ENCODE results near the gene FNDC11. TPM values are rescaled to one million over a fixed set of nuclear protein-coding genes. Genes with fewer than 3 reads are reported as not detected.

The FNDC11 gene
- total RNA-seq, 1 donor from 2014 or later = 1.3 TPM

- no peak for DNase-seq (ENCODE audit: low spot score)
- Mint-ChIP-seq H3K27me3 (ENCODE audit: unreplicated experiment) (peaks cover 2% of the 10 kb centered on the region), H3K36me3 (ENCODE audit: low read depth, unreplicated experiment) (no peaks in the 10 kb centered on the region), H3K4me1 (ENCODE audit: unreplicated experiment) (no peaks in the 10 kb centered on the region), H3K4me3 (ENCODE audit: unreplicated experiment) (no peak overlapping the region), H3K9me3 (ENCODE audit: unreplicated experiment) (no peaks in the 10 kb centered on the region), H3K27ac (ENCODE audit: unreplicated experiment) (no peak overlapping the region)
- no peak for TF ChIP-seq CTCF (IDR thresholded peaks at IDR 0.05; ENCODE audit: unreplicated experiment)
These were observed 4.9 kb upstream of the FNDC11 start for GRCh38 chr20:63549019-63549418.

- H3K36me3 Mint-ChIP-seq (ENCODE audit: low read depth, unreplicated experiment) = no peaks in the 10 kb centered on the region
- H3K27ac Mint-ChIP-seq (ENCODE audit: unreplicated experiment) = no peak overlapping the region
- no peaks in the 10 kb centered on the region for H3K4me1 Mint-ChIP-seq (ENCODE audit: unreplicated experiment)
- peaks cover 2% of the 10 kb centered on the region for H3K27me3 Mint-ChIP-seq (ENCODE audit: unreplicated experiment)
- no peak overlapping the region for H3K4me3 Mint-ChIP-seq (ENCODE audit: unreplicated experiment)
- TF ChIP-seq CTCF (IDR thresholded peaks at IDR 0.05; ENCODE audit: unreplicated experiment) = no peak
- H3K9me3 Mint-ChIP-seq (ENCODE audit: unreplicated experiment) = no peaks in the 10 kb centered on the region
- DNase-seq (ENCODE audit: low spot score) = no peak
These were observed 4.2 kb upstream of the FNDC11 start for GRCh38 chr20:63549679-63550282.

- H3K4me1 Mint-ChIP-seq (ENCODE audit: unreplicated experiment) = no peaks in the 10 kb centered on the region
- peaks cover 2% of the 10 kb centered on the region for H3K27me3 Mint-ChIP-seq (ENCODE audit: unreplicated experiment)
- H3K9me3 Mint-ChIP-seq (ENCODE audit: unreplicated experiment) = no peaks in the 10 kb centered on the region
- H3K4me3 Mint-ChIP-seq (ENCODE audit: unreplicated experiment) = no peak overlapping the region
- TF ChIP-seq CTCF (IDR thresholded peaks at IDR 0.05; ENCODE audit: unreplicated experiment) = no peak
- no peak for DNase-seq (ENCODE audit: low spot score)
- no peak overlapping the region for H3K27ac Mint-ChIP-seq (ENCODE audit: unreplicated experiment)
- H3K36me3 Mint-ChIP-seq (ENCODE audit: low read depth, unreplicated experiment) = no peaks in the 10 kb centered on the region
These were observed 2.9 kb upstream of the FNDC11 start for GRCh38 chr20:63551068-63551467.

GRCh38 chr20:63552481-63553249 lies 1.3 kb upstream of the FNDC11 start:
- Mint-ChIP-seq H3K9me3 (ENCODE audit: unreplicated experiment) (no peaks in the 10 kb centered on the region), H3K4me3 (ENCODE audit: unreplicated experiment) (no peak overlapping the region), H3K27ac (ENCODE audit: unreplicated experiment) (no peak overlapping the region), H3K27me3 (ENCODE audit: unreplicated experiment) (peaks cover 2% of the 10 kb centered on the region), H3K36me3 (ENCODE audit: low read depth, unreplicated experiment) (no peaks in the 10 kb centered on the region), H3K4me1 (ENCODE audit: unreplicated experiment) (no peaks in the 10 kb centered on the region)
- no peak for TF ChIP-seq CTCF (IDR thresholded peaks at IDR 0.05; ENCODE audit: unreplicated experiment)
- DNase-seq (ENCODE audit: low spot score) = no peak

Data from endothelial cell (in vitro differentiated cells).